GM12878 (cell line): ENCODE data around the gene DFFA. TPM values are rescaled to one million over a fixed set of nuclear protein-coding genes. Genes with fewer than 3 reads are reported as not detected.

Experiments
- ATAC-seq: fragments of 200-7000 bp; cut with Tn5 transposase; 3 replicates; pipeline ENCODE4 v1.9.1; 2020; ENCODE audit warnings: mild to moderate bottlenecking, moderate library complexity
- BruUV-seq: library from RNA; stranded (reverse); fragments of 400-500 nt; replicated peaks from 2 replicates; lab custom pipeline; 2021; lab: Mats Ljungman, UMichigan
- CTCF ChIA-PET: fragments of 300-600 bp; sonication (Branson Sonifier 250); formaldehyde crosslinking; extraction: SDS; loops from one replicate; lab custom pipeline; 2021; ENCODE audit warnings: inconsistent platforms; lab: Yijun Ruan, JAX
- POLR2A ChIA-PET: fragments of 350-600 bp; formaldehyde crosslinking; extraction: SDS; loops from one replicate; lab custom pipeline; 2021; ENCODE audit warnings: inconsistent platforms; lab: Charles Lee
- RAD21 ChIA-PET: fragments of 300-600 bp; sonication (Branson Sonifier 250); formaldehyde crosslinking; loops from one replicate; lab custom pipeline; 2023; ENCODE audit warnings: antibody characterized with exemption; ENCODE audit not compliant: unreplicated experiment; lab: Charles Lee
- SMC1A ChIA-PET: fragments of 300-600 bp; sonication (Branson Sonifier 250); formaldehyde crosslinking; loops from one replicate; lab custom pipeline; 2023; ENCODE audit not compliant: unreplicated experiment, uncharacterized antibody; lab: Charles Lee
- DNase-seq: peaks from one replicate; pipeline ENCODE4 v3.0.0-alpha.2; 2011; ENCODE audit warnings: low read depth, low spot score
- FAIRE-seq: peaks from 3 replicates; lab custom pipeline; 2011; peaks lifted over from hg19 to GRCh38; lab: Jason Lieb, UNC
- H2AFZ ChIP-seq: 2 replicates; pipeline ENCODE4 v1.6.0; 2011; ENCODE audit warnings: low read depth, low read length, control low read depth; ENCODE audit not compliant: control insufficient read depth
- H3K27ac ChIP-seq: 2 replicates; pipeline ENCODE4 v1.5.1; 2011; ENCODE audit warnings: control low read depth; ENCODE audit not compliant: control insufficient read depth, insufficient read depth
- H3K27me3 ChIP-seq, 2 experiments: replicated peaks in 1 of 2; 2 replicates each; pipeline versions ENCODE4 v1.6.0 to v1.6.1; 2011; ENCODE audit warnings: low read length in 1 of 2; ENCODE audit not compliant: control insufficient read depth in 2 of 2, insufficient read depth in 2 of 2
- H3K36me3 ChIP-seq, 2 experiments: 2 replicates each; pipeline ENCODE4 v1.5.1; 2011; ENCODE audit warnings: low read length in 1 of 2; ENCODE audit not compliant: control insufficient read depth in 2 of 2, insufficient read depth in 2 of 2
- H3K4me1 ChIP-seq: 2 replicates; pipeline ENCODE4 v1.6.1; 2011; ENCODE audit warnings: mild to moderate bottlenecking, low read length, moderate library complexity, mixed read lengths; ENCODE audit not compliant: control insufficient read depth, insufficient read depth
- H3K4me2 ChIP-seq: 2 replicates; pipeline ENCODE4 v1.6.0; 2011; ENCODE audit warnings: control low read depth; ENCODE audit not compliant: control insufficient read depth, insufficient read depth
- H3K4me3 ChIP-seq: fragments of 200-600 bp; sonication (generic); 2 replicates; pipeline ENCODE4 v1.5.1; 2016
- H3K79me2 ChIP-seq: 2 replicates; pipeline ENCODE4 v1.6.0; 2011; ENCODE audit warnings: low read length; ENCODE audit not compliant: control insufficient read depth, insufficient read depth
- H3K9ac ChIP-seq: 2 replicates; pipeline ENCODE4 v1.8.0; 2011; ENCODE audit warnings: low read length, control low read depth, mixed read lengths; ENCODE audit not compliant: control insufficient read depth, insufficient read depth
- H3K9me3 ChIP-seq: replicated peaks from 3 replicates; pipeline ENCODE4 v1.5.1; 2011; ENCODE audit warnings: mild to moderate bottlenecking, low read length; ENCODE audit not compliant: control insufficient read depth, insufficient read depth
- H4K20me1 ChIP-seq: 2 replicates; pipeline ENCODE4 v1.6.0; 2011; ENCODE audit not compliant: control insufficient read depth, insufficient read depth
- BHLHE40 ChIP-seq, 2 experiments: fragments of 450-650 bp in 1 of 2; IDR thresholded peaks; 2 replicates each; pipeline ENCODE4 v1.6.1; 2011 to 2017; ENCODE audit warnings: low read depth in 2 of 2, borderline replicate concordance in 1 of 2, improper control_type of control experiment in 1 of 2, low read length in 1 of 2, mild to moderate bottlenecking in 1 of 2
- MTA3 ChIP-seq: IDR thresholded peaks from 2 replicates; pipeline ENCODE4 v1.6.1; 2012; ENCODE audit warnings: low read length, inconsistent platforms, borderline replicate concordance
- WGBS: methylation state at CpG from one replicate; pipeline ENCODE4 v1.1.6; 2016; ENCODE audit warnings: low lambda C conversion rate; ENCODE audit not compliant: insufficient replicate concordance, insufficient coverage; ENCODE audit errors: missing lambda C conversion rate; 5-methylcytosine and 5-hydroxymethylcytosine counted together
- in situ Hi-C: fragments of 300-500 bp; cut with MboI; formaldehyde crosslinking; loops from 9 replicates; pipeline ENCODE4 v1.14.3; 2018; ENCODE audit warnings: mixed read lengths
- intact Hi-C: fragments of 100-400 bp; cut with micrococcal nuclease; formaldehyde crosslinking; loops from one replicate; pipeline ENCODE4 v1.14.2; 2022; ENCODE audit not compliant: unreplicated experiment
- polyA plus RNA-seq, 11 experiments: library from polyadenylated mRNA; depleted of rRNA in 4 of 11; unstranded in 6 of 11; stranded (reverse) in 5 of 11; fragments of >200 nt; fragmentation: Nextera tagmentation in 4 of 11; fragmentation: Illumina TruSeq in 1 of 11; extraction: Ambion mirVana in 4 of 11; extraction: Trizol in 1 of 11; gene quantifications; 1 replicate in 1 of 11; 2 replicates in 10 of 11; pipeline versions ENCODE4 v1.2.1 to v1.2.3, GENCODE V29; 2011 to 2016; ENCODE audit warnings: inconsistent platforms in 2 of 11, missing spikeins in 2 of 11, low read depth in 1 of 11
- total RNA-seq, 4 experiments: library from RNA; depleted of rRNA in 3 of 4; stranded (reverse); fragments of >200 nt in 3 of 4; fragmentation: Illumina TruSeq in 1 of 4; extraction: Trizol in 1 of 4; gene quantifications; 2 replicates each; pipeline versions ENCODE4 v1.2.1 to v1.2.3, GENCODE V29; 2013 to 2021
- TF ChIP-seq, protein P1 (sequence below): IDR thresholded peaks from 2 replicates; pipeline ENCODE4 v1.6.1; 2012; ENCODE audit warnings: low read depth, low read length, improper control_type of control experiment

The DFFA gene
- total and polyA plus RNA-seq, 10 of the 15 experiments (the other 5 are each of a cell fraction or from before 2014, with no cell fraction given) = 37.4 to 83.8 (median 52.4) TPM

DNA sequence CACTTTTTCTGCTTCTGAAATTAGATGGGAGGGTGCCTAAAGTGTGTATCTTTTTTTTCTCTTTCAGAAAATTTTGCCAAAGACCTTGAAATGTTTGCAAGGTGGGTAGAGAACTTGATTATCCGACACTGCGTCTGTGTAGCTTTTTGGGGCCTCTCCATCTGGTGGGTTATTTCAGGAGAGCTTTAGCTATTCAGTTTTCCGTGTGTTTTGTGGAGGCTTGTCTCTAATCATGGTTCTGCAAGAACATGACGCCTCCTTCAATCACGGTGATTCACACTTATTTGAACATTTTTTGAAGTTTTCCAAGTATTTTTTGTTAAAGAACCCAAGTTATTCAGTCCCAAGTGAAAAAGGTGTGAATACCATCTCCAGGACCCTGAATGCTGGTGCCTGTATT lies 37.7 kb downstream of the DFFA start:
- Histone ChIP-seq H3K9ac (no peak overlapping the region), H2AFZ (no peak overlapping the region), H3K36me3 (no peaks in the 10 kb centered on the region), H4K20me1 (no peaks in the 10 kb centered on the region), H3K79me2 (peaks cover 7% of the 10 kb centered on the region), H3K4me2 (peak overlapping the region; percentile 68; the same call in 1 of the 2 replicates), H3K27me3 (no peaks in the 10 kb centered on the region), H3K9me3 (no peaks in the 10 kb centered on the region), H3K27ac (no peak overlapping the region), H3K4me3 (no peak overlapping the region), H3K4me1 (peaks cover 19% of the 10 kb centered on the region)
- intact Hi-C loops = no loop called here
- ChIA-PET POLR2A (interaction anchor here (2.8 kb wide), 1 partner anchor 60 kb away, joined by 7 read pairs; no protein-coding TSS in a partner anchor), CTCF (interaction anchor here (0.7 to 10.5 kb wide), 6 partner anchors 8 to 1628 kb away, joined by 3 to 292 read pairs (median 6); no protein-coding TSS in a partner anchor), SMC1A (interaction anchor here (0.9 to 9.0 kb wide), 4 partner anchors 17 to 59 kb away, joined by 3 to 122 read pairs (median 3); no protein-coding TSS in a partner anchor), RAD21 (interaction anchor here (1.2 to 7.6 kb wide), 2 partner anchors 58 to 507 kb away, joined by 3 to 191 read pairs; no protein-coding TSS in a partner anchor)
- FAIRE-seq (no peak), DNase-seq (no peak), ATAC-seq (no peak)
- 98% methylated on average over 5 of the region's 5 CpGs for WGBS
- in situ Hi-C loops = loop anchor here (5.0 to 10.0 kb wide), 2 partner anchors 58 to 430 kb away; no protein-coding TSS in a partner anchor
- no TSS peak for BruUV-seq
- TF ChIP-seq, protein P1, sequence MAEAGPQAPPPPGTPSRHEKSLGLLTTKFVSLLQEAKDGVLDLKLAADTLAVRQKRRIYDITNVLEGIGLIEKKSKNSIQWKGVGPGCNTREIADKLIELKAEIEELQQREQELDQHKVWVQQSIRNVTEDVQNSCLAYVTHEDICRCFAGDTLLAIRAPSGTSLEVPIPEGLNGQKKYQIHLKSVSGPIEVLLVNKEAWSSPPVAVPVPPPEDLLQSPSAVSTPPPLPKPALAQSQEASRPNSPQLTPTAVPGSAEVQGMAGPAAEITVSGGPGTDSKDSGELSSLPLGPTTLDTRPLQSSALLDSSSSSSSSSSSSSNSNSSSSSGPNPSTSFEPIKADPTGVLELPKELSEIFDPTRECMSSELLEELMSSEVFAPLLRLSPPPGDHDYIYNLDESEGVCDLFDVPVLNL = no peak
- TF ChIP-seq BHLHE40 (IDR thresholded peaks at IDR 0.05; ENCODE audit: borderline replicate concordance in 1 of 2, low read depth in 2 of 2, low read length in 1 of 2) (no peak), MTA3 (no peak)
